Effector CD8-positive, alpha-beta T cell (primary cell): Measurements from ENCODE around the gene PDE3B.
A peak's percentile ranks its signal among the peaks of the same experiment; 100 is the strongest.
"Not testable (repeated sequence)": the region's sequence is repeated elsewhere in the genome, so short reads cannot be mapped to it uniquely, and the experiment has no call there.

ENCODE experiments used
- DNase-seq: peaks from one replicate; lab custom pipeline; 2025; lab: John Stamatoyannopoulos, UW

The PDE3B gene

DNA sequence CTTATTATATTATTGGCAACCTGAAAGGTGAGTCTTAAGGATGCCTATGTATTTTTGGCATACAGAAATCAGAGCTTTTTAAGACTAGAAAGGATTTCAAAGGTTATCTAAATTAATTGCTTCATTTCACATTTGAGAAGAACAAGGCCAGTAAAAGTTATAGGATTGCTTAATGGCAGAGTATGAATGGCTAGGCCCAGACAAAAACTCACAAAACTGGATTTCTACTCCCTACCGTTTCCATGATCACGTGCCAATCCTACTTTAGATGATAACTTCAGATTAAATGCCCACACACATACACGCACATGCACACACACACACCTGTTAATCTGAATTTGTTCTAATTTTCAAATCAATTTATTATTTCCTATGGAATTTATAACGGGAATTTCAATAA lies 1.8 kb upstream of the PDE3B start:
- DNase-seq, result no peak

DNA sequence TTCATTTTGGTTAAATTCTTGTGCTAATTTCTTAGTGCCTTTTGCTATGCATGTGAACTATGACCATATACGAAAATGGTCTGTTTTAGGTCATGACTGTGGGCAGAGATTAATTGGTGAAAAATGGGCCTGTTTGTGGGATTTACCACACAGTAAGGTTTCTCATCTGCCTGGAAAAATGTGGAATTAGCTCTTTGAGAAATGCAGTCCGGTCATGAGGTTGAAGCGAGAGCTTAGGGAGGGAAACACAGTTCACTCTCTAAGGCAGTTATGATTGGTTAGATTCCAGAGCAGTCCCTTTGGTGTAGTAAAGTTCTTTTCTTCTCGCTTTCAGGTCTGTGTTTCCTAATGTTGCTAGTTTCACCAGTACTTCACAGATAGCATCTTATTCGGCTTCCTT lies 1.2 kb upstream of the PDE3B start:
- DNase-seq, result no peak

DNA sequence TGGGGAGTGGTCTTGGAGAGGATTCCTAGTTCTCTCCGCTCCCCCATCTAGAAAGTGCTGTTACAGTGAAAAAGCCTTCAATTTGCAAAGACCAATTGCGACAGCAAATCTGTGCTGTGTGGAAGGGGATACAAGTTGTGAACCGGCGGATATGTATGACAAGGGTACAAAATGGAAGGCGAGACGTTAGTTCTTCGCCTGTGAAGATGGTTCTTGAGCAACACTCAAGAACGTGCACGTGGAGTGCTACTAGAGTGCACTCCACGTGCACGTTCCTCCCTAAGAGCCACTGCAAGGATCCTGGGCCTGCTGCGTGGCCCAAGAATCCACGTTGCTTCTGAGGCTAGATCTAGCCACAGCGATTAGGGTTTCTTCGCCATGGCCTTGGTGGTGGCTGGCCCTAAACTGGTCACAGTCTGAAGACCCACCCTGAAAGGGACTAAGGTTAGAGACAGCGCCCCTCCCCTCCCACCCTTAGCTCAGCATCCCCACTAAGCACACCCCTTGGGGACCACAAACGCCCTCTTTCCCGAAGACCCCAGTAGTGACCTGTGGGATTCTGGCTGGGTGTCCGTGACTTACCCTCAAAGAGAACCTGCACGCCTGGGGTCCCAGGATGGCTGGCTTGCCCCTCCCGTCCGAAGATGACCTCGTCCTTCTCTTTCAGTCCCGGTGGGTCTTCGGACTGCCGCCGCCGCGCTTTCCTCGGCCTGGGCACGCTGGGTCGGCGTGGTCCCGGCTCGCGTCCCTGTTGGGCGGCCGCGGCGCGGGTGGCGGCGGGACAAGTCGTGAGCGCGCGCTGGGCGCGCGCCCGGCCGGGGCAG lies 519 bp upstream of the PDE3B start:
- DNase-seq, result no peak

DNA sequence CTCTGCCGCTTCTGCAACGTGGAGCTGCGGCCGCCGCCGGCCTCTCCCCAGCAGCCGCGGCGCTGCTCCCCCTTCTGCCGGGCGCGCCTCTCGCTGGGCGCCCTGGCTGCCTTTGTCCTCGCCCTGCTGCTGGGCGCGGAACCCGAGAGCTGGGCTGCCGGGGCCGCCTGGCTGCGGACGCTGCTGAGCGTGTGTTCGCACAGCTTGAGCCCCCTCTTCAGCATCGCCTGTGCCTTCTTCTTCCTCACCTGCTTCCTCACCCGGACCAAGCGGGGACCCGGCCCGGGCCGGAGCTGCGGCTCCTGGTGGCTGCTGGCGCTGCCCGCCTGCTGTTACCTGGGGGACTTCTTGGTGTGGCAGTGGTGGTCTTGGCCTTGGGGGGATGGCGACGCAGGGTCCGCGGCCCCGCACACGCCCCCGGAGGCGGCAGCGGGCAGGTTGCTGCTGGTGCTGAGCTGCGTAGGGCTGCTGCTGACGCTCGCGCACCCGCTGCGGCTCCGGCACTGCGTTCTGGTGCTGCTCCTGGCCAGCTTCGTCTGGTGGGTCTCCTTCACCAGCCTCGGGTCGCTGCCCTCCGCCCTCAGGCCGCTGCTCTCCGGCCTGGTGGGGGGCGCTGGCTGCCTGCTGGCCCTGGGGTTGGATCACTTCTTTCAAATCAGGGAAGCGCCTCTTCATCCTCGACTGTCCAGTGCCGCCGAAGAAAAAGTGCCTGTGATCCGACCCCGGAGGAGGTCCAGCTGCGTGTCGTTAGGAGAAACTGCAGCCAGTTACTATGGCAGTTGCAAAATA lies 816 bp downstream of the PDE3B start:
- DNase-seq, result peak; percentile 17

DNA sequence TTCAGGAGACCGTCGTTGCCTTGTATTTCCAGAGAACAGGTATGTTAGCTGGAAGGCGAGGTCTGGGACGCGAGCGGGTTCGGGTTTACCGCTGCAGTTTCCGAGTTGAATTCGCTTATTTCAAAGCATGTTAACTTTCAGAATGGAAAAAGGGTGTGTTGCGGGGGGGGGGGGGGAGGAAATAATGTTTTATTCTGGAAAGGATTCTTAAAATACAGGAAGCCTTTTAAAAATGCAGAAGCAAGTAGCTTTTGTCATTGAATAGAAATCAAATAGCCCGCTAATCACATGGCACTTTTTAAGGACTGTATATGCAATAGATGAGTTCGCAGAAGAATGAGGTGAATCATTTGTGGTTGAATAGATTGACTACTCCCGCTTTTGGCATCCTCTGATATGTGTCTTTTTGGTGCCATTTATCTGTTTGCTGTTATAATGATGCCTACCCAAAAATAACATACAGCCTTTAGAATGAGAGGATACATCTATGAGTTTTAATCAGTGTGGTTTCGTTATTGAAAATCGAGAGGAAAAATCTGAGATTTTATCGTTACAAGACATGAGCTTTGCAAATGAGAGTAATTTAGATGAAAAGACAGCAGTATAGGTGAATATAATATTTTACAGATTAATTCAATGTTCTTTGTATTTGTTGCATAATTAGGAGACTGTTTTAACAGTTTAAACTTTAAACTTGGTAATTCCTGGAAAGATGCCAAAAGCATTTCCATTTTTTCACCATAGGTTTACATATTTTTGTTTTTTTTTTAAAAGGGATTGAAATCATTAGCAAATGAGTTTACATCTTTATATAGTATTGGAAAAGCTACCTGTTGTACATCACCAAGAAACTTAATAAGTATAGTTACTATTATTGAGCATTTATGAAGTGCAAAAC lies 1.7 kb downstream of the PDE3B start:
- DNase-seq, result peak; percentile 18

DNA sequence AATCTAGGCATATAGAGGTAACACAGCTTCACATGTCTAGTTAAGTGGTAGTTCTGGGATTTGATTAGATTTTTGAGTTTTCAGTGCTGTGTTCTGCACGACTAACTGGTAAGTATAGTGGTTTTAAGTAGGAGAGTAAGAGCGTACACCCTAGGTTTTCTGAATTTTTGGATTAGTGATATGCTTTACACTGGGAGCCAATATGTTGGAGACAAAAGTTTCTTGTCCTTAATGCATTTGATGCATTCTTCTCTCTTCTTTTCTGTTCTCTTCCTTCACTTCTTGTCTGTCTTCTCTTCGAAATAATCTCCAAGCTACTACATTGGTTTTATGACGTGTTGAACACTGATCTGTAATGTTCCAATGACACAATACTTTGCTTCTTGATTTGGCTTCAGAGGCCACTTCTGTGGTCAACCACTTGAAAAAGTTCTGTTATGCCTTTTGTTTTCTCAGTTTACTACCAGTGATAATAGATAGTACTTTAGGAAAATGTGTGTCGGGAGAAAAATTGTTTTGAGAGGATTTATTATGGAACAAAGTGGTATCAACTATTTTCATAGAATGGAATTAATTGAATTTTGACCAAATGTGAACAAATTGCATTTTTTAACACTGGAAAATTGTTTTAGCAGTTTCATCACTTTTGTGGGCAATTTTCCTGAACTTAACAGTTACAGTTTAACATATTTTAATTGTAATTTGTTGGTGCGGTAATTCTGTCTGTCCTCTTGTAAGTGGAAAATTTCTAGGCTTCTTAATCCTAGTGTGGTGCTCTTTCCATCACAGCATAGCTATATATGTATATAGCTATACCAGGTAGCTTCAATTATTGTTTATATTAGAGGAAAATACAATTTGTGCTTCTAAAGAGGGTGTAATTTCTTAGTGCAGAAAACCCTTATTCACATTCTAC lies 2.6 kb downstream of the PDE3B start:
- no peak for DNase-seq

DNA sequence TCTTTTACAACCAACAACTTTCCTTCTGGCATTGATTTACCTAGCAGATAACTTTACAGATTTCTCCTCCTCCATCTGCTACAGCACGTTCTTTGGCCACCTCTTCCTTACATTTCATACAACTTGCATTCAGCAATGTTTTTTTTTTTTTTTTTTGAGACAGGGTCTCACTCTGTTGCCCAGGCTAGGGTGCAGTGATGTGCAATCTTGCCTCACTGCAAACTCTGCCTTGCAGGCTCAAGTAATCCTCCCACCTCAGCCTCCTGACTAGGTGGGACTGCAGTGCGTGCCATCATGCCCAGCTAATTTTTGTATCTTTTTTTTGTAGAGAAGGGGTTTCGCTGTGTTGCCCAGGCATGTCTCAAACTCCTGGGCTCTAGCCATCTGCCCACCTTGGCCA lies 6.5 kb downstream of the PDE3B start:
- DNase-seq, result no peak

DNA sequence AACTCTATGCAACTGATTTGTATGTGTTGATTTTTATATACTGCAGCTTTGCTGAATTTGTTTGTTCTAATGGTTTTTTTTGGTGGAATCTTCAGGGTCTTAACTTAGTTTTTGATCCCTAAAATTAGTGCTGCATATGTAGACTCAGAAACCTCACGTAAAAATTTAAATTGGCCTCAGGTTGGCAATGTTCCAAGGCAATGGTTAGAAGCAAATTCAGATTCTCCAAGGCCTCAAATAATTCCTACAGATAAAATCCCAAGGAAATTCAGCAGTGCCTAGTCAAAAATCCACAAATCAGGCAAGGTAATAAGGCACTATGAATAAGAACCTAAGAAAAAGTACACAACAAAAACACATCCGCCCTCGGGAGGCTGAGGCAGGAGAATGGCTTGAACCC lies 9.5 kb downstream of the PDE3B start:
- no peak for DNase-seq

DNA sequence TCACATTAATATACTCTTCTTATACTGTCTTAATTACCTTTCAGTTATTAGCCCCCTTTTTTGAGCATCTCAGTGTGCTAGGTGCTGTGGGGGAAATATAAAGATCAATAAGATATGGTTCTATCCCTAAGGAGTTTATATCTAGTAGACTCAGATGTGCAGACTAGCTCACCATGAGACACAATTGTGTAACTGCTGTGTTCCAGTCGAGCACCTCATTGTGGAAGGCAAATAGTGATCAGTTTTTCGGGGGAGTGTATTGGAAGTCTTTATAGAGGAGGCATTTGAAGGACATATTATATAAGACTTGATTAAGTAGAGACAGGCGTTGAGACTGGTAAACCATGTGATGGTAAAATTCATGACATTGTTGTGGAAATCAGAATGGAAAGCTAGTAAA lies 11.8 kb downstream of the PDE3B start:
- no peak for DNase-seq

DNA sequence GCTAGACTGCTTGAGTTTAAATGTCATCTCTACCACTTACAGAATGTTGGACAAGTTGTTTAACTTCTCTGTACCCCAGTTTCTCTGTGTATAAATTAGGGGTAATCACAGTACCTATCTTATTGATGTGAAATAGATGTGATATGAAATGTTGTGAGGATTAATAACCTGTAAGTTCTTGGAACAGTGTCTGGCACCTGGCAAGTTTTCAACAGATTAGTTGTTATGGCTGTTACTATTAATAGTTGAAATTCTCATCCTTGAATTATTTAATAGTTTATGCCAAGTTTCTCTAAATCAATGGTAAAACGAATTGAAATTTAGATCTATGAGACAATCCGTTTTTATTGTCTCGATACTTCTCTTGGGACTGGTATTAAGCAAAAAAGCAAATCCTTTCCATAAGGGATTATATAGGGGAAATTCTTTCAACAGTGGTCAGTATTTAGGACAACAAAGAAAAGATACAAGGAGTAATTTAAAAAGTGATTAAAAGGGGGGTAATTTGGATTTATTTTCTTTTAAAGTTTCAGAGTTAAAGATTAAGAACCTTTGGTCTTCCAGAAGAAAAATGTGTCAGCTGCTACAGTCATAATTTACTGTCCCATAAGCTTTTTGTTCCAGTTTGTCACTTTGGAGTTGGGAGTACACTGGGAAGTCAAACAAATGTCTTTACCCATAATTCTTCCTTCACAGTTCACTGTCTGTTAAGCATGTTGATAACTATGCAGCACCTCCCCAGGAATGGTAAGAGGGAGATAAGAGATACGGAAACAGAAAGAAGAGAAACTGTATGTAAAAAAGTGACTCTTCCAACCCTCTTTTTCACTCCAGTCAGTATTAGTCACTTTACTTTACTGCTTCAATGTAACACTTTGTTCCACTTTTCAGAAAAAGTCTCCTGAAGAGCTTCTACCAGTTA lies 13.2 kb downstream of the PDE3B start:
- DNase-seq, result no peak

DNA sequence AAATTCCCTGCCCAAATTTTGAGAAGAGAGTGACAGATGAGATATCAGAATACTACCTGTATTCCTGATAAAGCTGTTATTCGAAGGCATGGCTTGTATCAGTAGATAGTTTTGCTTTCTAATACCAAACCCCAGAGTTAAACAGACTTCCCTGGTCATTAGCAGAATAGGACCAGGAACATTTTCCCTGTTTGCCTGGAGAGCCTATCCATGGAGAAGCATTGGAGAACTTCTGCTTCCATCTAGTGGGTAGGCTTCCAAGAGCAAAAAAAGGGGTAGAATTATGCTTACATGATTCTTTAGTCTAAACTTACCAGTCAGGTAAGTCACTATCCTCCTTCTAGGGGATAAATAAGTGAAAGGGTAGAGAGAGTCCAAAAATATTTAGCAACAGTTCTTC lies 14.2 kb downstream of the PDE3B start:
- no peak for DNase-seq

DNA sequence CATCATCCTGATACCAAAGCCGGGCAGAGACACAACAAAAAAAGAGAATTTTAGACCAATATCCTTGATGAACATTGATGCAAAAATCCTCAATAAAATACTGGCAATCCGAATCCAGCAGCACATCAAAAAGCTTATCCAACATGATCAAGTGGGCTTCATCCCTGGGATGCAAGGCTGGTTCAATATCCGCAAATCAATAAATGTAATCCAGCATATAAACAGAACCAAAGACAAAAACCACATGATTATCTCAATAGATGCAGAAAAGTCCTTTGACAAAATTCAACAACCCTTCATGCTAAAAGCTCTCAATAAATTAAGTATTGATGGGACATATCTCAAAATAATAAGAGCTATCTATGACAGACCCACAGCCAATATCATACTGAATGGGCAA lies 21.3 kb downstream of the PDE3B start:
- not testable (repeated sequence) for DNase-seq

DNA sequence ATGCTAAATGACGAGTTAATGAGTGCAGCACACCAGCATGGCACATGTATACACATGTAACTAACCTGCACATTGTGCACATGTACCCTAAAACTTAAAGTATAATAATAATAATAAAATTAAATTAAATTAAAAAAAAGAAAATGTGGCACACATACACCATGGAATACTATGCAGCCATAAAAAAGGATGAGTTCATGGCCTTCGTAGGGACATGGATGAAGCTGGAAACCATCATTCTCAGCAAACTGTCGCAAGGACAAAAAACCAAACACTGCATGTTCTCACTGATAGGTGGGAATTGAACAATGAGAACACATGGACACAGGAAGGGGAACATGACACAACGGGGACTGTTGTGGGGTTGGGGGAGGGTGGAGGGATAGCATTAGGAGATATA lies 23.7 kb downstream of the PDE3B start:
- DNase-seq, result not testable (repeated sequence)

DNA sequence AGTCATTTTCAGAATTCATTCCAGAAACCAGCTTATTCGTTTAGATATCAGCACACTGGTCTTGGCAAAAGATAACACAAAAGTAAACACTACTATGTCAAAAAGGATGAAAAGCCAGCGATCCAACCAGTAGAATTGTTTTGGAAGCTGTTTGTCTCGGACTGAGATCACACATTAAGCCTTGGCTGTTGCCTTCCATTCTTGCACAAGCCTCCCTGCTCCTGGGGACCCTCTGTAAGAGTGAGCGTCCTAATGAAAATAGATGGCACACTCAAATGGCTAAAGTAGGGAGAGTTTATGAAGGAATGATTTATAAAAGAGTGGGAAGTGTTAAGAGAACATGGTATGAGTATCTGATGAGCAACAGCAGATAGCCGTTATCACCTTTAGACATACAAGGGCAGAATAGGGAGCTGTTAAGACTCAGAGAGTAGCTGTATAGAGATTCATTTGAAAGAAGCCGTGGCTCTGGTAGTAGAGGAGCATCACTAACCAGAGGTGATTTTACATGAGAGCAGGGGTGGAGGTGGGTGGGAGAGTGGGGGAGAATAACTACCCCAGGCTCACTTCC lies 25.2 kb downstream of the PDE3B start:
- no peak for DNase-seq

DNA sequence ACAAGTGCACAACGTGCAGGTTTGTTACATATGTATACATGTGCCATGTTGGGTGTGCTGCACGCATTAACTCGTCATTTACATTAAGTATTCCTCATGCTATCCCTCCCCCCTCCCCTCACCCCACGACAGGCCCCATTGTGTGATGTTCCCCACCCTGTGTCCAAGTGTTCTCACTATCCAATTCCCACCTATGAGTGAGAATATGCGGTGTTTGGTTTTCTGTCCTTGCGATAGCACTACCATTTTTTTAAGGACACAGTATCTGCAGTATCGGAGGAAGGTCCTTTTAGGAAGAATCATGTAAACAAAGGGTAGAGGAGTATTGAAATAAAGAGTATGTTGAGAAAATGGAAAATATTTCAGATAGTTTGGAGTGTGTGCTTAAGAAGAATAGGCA lies 25.9 kb downstream of the PDE3B start:
- no peak for DNase-seq

DNA sequence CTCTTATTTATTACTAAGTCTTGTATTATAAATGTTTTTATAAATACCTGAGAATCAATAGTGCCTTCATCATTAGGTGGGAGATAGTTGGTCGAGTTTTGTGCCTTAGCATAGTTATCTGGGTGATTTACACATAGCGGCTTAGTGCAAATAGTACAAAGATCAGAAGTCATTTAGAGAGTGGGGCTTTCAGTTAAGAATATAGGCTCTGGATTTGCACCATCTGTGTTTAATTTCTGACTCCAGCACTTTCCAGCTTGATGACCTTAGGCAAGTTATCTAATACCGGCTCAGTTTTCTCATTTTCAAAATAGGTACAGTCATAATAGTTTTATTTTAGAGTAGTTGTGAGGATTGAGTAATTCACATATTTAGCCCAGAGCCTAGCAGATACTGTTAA lies 26.4 kb downstream of the PDE3B start:
- DNase-seq, result no peak

DNA sequence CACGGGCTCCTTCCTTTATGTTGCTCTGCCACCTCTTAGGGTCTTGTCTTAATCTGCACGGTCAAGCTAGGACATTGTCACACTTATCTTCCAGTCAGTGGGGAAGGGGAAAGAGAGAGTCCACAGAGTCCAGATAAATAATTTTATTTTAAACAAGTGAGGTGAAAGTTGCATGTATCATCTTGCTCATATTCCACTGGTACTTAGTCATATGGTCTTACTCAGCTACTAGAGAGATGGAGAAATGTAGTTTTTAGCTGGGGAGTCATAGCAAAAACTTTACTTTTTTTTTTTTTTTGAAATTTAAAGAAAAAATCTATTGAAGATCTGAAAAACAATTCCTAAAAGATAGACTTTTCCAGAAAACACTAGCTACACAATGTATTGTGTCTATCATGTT lies 29.0 kb downstream of the PDE3B start:
- no peak for DNase-seq

DNA sequence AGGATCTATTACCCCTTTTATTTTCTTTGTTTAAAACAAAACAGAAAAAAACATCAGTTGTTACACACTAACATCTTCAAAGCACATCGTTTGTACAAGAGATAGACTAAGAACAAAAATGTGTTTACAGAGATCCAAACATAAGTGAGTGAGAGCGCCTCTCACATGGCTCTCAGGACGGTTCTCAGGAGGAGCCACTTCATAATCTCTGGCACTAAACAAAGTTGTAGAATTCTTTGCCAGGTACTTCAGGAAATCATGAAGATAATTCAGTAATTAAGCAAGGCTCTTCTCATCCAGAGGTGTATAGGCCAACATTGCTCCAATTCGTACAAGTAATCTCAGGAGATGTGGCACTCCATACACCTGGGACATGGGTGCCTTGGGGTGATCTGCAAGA lies 29.8 kb downstream of the PDE3B start:
- no peak for DNase-seq

DNA sequence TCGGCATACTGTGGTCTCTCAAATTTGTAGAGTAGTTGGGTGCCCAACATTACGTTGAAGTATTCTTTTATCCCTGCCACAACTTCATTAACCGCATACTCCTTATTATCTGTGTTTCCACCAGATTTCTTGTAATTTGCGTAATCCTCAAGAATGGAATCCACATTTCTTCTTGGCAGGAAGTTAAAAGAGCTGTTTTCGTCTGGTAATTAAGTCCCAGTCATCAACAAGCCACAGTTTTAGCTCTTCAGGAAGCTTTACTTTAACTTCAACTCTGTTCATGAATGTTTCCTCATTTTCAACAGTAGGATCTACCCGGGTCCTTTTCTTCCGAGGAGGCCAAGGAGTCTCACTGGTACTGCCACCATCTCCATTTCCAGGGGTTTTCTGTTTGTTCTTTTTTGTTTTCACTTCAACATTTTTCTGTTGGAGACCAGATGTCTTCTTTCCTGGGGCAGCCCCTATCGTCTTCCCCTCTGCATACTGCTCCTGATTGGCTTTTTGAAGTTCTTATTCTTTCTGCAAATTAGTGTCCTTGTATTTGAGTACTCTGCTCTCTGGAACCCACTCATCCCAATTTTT lies 30.3 kb downstream of the PDE3B start:
- no peak for DNase-seq
